C4-2B (cell line): ENCODE data around the gene WDSUB1.
A peak's percentile ranks its signal among the peaks of the same experiment; 100 is the strongest.

ENCODE experiments used
- H3K27ac ChIP-seq: fragments of 450-650 bp; 2 replicates; pipeline ENCODE4 v1.5.1; 2017
- ZFX ChIP-seq: fragments of 450-650 bp; IDR thresholded peaks from 2 replicates; pipeline ENCODE4 v1.6.1; 2017
- TF ChIP-seq, protein P1 (sequence below): fragments of 450-650 bp; conservative IDR thresholded peaks from 2 replicates; pipeline ENCODE4 v1.5.1; 2017; ENCODE audit warnings: mild to moderate bottlenecking

Gene WDSUB1

DNA sequence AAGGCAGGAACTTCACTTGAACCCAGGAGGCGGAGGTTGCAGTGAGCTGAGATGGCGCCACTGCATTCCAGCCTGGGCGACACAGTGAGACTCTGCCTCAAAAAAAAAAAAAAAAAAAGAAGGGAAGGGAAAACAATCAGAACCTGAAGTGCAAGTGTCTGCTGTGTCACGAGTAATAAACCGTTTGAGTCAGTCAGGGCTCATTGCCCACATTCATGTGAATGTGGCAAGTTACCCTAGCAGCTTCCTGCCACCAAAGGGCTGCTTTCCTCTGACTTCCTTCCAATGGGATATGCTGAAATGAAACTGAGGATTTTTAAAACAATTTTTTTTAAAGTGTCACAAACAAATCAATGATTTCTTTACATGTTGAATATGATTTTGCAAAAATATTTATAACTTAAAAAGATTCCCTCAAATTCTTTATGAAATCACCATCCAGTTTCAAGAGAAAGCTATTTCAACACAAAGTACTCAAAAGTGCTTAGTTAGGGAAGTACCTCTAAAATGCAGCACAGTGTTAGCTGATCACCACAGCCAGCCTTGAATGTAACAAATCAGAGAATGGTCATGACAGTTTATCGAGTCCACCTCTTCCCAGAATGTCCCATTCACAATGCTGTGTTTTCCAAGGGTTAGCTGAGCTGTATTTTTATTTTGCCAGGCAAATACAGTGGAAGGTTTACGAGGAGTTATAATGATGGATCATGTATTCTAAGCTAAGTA, 36.4 kb downstream of the WDSUB1 start:
- TF ChIP-seq, protein P1, sequence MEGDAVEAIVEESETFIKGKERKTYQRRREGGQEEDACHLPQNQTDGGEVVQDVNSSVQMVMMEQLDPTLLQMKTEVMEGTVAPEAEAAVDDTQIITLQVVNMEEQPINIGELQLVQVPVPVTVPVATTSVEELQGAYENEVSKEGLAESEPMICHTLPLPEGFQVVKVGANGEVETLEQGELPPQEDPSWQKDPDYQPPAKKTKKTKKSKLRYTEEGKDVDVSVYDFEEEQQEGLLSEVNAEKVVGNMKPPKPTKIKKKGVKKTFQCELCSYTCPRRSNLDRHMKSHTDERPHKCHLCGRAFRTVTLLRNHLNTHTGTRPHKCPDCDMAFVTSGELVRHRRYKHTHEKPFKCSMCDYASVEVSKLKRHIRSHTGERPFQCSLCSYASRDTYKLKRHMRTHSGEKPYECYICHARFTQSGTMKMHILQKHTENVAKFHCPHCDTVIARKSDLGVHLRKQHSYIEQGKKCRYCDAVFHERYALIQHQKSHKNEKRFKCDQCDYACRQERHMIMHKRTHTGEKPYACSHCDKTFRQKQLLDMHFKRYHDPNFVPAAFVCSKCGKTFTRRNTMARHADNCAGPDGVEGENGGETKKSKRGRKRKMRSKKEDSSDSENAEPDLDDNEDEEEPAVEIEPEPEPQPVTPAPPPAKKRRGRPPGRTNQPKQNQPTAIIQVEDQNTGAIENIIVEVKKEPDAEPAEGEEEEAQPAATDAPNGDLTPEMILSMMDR: no peak; the same call in 1 of the 2 replicates
- TF ChIP-seq ZFX: no peak
- peak overlapping the region; percentile 51 for H3K27ac ChIP-seq

DNA sequence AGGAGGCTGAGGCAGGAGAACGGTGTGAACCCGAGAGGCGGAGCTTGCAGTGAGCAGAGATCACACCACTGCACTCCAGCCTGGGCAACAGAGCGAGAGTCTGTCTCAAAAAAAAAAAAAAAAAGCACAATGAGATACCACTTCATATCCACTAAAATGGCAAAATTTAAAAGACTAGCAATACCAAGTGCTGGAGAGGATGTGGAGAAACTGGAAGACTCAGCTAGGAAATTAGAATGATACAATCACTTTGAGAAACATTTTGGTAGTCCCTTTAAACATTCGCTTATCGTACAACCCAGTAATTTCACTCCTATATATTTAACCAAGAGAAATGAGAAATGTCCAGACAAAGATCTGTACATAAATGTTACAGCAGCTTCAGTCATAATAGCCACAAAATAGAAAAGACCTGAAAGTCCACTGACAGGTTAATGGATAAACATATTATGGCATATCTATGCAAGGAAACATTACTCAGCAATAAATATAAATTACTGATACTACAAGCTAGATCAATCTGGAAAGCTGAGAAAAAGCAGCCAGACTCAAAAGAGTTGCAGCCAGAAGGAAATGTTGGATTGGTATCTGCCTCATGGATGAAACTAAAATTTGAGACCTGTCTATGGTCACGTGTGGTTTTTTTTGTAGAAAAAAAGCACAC, 40.0 kb downstream of the WDSUB1 start:
- no peak overlapping the region for H3K27ac ChIP-seq
- TF ChIP-seq, protein P1: no peak
- no peak for TF ChIP-seq ZFX

DNA sequence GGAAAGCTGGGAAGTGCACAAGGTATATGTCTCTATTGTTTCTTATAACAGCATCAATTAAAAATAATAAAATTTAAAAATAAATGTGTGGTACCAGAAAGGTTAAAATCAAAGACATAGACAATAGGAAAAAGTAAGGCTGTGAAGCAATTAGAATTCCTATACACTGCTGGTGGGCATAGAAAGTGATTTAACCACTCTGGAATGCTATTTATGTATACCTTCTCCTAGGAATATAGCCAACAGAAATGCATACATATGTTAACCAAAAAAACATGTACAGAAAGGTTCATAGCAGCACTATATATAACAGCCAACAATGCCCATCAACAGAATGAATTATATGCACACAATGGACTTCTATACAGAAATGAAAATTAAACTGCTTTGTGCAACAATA, 43.0 kb downstream of the WDSUB1 start:
- no peak overlapping the region for H3K27ac ChIP-seq
- TF ChIP-seq, protein P1: no peak
- no peak for TF ChIP-seq ZFX

DNA sequence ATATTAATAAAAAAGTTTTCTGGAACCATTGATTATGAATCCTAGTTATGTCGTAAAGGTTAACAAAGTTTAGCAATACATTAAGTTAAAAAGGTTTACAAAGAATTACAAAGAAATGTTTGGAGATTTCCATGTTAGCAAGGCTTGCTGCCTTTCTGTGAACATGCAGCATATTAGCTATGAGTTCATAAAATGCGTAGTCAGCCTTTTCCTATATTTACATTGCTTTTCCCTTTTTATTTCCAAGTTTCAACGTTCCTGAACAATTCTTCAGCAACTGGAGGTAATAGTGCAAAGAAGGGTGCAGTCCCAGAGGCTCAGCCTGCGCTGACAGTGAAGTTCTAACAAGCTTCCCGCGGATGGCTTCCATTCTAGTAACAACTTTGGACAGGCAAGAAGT, 51.6 kb downstream of the WDSUB1 start:
- H3K27ac ChIP-seq: no peak overlapping the region
- TF ChIP-seq, protein P1: no peak
- TF ChIP-seq ZFX: no peak

DNA sequence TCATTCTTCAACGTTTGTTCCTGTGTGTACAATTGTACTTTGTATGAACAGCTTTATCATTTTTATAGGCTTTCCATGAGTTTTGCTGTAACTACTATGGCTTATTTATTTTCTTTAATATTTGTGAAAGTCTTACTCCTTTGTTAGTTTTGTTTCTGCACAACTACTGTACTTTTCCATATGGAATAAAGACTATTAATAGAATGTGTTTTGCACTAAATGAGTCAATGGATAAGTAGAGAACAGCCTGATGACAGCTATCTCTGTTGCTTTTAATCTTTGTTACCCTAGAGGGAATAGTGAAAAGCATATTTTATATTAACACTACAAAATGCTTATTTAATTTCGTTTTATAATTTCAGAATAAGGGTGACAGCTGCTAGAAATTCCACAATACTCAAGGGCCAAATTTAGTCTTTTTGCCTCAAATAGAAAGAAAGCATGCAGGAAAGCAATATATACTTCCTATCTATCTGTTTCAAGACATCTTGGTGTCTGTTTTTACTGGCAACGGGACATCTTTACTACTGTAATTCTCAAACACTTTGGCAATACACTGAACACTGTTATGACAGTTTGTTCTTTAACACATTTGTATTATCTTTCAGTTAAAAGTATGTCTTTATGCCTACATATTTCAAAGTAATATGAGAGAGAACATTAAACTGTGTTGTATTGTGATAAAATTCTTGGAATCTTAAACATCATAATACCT, 53.9 kb downstream of the WDSUB1 start:
- TF ChIP-seq, protein P1: no peak
- TF ChIP-seq ZFX: no peak
- H3K27ac ChIP-seq: no peak overlapping the region

DNA sequence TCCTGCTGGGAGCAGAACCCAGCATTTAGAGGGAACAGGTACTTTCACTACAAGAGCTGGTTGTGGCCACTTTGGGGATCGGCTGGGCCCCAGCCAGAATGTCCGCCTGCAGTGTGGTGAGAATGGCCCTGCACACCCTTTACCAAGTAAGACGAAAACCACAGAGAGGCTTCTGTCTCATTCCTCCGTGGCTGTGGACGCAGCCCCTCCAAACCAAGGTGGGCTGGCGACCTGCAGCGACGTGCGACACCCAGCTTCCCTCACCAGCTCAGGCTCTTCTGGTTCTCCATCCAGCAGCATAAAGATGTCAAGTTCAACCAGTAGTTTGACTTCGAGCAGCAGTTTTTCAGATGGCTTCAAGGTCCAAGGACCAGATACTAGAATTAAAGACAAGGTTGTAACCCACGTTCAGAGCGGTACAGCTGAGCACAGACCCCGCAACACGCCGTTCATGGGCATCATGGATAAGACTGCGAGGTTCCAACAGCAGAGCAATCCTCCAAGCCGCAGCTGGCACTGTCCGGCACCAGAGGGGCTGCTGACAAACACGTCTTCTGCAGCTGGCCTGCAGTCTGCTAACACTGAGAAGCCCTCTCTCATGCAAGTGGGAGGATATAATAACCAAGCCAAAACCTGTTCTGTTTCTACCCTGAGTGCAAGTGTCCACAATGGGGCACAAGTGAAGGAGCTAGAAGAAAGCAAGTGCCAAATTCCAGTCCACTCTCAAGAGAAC, 56.2 kb downstream of the WDSUB1 start:
- TF ChIP-seq, protein P1: no peak
- TF ChIP-seq ZFX: no peak
- no peak overlapping the region for H3K27ac ChIP-seq
